HG03103 (cell line): ENCODE results near the gene FEZ2.

Experiments used
- ATAC-seq: cut with Tn5 transposase; IDR thresholded peaks from one replicate; pipeline ENCODE4 v1.9.1; 2021; ENCODE audit warnings: low read depth; ENCODE audit not compliant: unreplicated experiment

FEZ2 gene

DNA sequence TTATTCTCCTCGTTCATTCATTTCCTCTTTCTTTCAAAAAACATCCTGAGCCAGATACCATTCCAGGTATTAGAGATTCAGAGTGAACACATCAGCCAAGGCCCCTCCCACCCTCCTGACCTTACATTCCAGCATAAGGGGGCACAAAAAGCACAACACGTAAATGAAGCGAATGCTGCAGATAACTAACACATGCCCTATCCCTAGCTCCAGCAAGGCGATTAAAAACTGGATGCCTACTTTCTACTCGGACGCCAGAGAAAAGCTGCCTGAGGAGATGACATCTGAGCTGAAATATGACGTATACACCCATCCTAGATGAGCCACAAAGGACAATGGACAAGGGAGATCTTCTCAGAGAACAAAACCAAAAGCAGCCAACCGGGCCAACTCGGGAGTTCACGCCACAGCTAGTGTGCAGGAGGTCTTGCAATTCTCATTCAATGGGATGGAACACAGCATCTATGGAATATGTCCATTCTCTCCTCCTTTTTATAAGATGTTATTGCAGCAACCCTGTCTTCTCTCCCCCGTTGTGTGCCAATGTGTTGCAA is 33.5 kb downstream of the FEZ2 start:
- no peak for ATAC-seq

DNA sequence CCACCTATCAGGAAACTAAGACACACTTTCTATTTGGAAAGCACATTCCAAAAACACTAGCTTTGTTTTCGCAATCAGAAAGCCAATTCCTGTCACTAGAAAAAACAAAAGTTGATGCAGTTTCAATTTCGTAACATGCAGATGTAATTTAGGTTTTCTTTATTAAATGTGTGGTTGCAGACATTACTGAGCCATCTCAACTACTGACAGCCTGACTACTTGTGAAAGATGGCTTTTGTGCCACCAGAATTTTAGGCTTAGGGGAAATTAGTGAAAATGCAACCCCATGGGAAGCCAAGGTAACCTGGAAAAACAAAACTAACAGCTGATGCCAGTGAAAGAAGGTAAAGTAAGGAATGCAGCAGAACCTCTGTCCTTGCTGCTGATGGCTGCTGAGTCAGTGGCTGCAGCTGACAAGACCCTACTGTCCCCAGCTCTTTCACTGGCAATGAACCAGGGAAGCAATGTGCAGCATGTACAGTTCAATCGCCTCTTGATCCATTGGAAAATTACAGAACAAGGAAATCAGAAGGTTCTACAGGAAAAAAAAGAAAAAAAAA is 34.9 kb downstream of the FEZ2 start:
- no peak for ATAC-seq

GRCh38 chr2:36562240-36562639 is 35.7 kb downstream of the FEZ2 start:
- ATAC-seq = no peak

- no peak for ATAC-seq
Observed at GRCh38 chr2:36561237-36561944, 36.6 kb downstream of the FEZ2 start.

DNA sequence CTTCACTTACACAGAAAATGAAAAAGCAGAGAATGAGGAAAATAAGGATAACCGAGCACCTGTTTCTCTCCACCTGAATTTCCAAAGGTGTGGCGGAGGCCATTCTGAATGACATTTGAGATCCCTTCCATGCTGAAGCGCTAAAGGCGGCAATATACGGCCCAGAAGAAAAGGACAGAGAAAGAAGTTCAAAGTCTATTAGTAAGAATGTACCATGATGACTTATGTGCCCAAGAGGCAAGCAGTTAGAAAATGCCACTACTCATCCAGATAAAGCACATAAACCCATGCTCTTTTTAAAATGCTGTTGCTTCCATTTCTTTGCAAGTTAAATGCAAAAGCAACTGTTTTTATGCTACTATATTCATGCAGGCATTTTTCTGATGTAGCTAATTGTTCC is 37.2 kb downstream of the FEZ2 start:
- no peak for ATAC-seq

- no peak for ATAC-seq
Observed at GRCh38 chr2:36559221-36559942, 38.6 kb downstream of the FEZ2 start.

DNA sequence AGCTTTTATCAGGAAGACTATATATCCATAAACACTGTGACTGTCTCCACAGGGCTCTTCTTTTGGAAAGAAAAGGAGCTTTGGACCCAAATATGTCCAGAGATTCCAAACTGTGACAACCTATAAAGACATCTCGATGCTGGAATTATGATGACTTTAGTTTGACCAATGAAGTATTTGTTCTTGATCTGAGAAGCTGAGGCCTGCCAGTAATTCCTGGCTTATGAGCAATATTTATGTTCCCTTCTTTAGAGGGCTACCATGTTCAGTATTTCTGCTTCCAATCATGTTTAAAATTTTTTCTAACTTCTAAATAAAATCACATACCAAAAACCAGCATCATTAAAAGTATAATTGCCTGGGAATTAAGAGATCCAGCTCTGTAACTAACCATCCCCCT is 41.1 kb downstream of the FEZ2 start:
- ATAC-seq = no peak

GRCh38 chr2:36555789-36556188 is 42.2 kb downstream of the FEZ2 start:
- ATAC-seq = no peak

DNA sequence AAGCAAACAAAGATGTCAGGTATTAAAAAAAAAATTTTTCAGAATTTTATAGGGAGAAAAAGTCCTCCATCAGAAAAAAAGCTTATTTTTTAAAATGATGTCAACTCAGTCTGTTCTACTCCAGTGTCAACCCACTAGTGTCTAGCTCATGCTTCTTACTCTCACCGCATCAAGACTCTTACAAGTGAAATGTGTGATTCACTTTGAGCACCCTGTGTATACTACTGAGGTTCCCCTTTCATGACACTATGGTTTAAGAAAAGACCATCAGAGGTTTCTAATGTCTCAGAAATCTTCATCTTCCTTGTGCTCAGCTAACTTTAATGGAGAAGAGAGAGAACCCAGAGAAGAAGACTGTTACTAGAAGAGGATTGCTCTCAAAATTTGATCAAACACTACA is 43.4 kb downstream of the FEZ2 start:
- ATAC-seq = no peak

DNA sequence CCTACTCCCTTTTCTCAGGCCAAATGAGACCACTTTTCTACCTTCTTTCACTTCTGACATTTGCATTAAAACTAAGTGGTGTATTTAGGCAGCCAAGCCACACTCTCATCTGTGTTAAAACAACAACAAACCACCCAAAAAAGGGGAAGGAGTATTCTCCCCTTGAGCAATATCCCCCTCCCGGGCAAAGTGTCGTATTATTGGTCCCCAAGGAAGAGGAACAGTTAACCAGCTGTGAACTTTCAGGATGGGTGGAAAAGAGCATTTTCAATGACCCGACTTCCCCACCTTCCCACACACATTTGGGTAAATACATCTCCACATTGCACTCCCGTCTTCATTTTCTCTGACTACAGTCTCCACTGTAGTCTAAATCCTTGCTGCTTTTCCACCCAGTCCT is 44.3 kb downstream of the FEZ2 start:
- ATAC-seq = no peak

- ATAC-seq = no peak
Observed at GRCh38 chr2:36550006-36550405, 48.0 kb downstream of the FEZ2 start.

DNA sequence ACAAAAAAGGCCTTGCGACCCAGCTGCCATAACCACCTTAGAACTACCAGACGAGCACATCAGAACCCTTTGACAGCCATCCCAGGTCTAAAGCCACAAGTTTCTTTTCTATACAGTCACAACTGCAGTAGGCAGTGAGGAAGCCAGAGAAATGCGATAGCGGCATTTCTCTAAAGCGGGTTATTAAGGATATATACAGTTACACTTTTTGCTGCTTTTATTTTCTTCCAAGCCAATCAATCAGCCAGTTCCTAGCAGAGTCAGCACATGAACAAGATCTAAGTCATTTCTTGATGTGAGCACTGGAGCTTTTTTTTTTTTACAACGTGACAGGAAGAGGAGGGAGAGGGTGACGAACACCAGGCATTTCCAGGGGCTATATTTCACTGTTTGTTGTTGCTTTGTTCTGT is 48.8 kb downstream of the FEZ2 start:
- no peak for ATAC-seq

DNA sequence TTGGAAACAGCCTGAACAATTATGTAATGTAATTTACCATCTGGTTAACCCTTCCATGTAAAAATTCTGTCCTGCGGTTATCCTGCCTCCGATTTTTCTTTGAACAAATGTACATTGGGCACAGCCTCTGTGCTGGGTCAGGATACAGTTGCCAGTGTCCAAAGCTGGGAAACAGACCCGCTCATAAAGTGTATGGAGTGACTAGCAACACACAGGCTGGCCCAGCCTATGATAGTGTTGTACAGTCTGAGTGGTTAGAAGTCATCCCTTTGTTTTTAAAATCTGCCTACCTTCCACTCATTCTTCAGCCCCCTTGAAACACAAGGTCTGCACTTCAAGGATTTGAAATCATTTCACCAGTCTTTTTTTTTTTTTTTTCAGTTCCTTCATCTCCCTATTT is 50.1 kb downstream of the FEZ2 start:
- no peak for ATAC-seq

- no peak for ATAC-seq
Observed at GRCh38 chr2:36545871-36546416, 52.0 kb downstream of the FEZ2 start.

- no peak for ATAC-seq
Observed at GRCh38 chr2:36544638-36545338, 53.2 kb downstream of the FEZ2 start.

DNA sequence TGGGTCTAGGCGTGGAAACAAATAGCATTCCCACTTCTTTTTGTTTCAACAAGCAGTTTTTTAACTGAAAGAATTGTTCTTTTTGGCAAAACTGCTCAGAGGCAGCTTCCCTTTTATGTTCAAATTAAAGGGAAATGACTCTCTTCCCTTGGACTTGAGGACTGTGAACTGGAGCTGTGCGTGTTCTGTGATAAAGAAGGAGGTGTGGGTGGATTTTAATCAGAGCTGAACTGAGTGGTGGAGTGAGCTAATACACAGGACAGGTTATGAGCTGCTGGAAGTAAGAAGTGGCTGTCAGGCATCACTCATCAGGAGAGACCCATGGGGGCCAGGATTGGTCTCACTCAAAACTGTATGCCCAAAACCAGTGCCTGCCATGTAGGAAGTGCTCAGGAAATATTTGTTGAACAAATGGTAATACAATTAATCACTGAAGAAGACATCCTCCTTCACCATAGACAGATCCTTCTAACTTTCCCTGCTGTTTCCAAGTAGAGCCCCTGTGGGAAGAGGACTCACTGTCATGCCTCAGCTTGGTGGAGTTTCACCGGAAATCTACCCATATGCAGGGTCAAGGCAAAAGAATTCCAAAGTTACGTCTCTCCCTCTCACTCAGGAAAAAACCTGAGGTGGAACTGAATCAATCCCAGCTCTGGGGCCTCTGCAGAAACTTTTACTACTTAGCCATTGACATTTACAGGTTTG is 55.9 kb downstream of the FEZ2 start:
- no peak for ATAC-seq

- no peak for ATAC-seq
Observed at GRCh38 chr2:36540986-36541754, 56.8 kb downstream of the FEZ2 start.

DNA sequence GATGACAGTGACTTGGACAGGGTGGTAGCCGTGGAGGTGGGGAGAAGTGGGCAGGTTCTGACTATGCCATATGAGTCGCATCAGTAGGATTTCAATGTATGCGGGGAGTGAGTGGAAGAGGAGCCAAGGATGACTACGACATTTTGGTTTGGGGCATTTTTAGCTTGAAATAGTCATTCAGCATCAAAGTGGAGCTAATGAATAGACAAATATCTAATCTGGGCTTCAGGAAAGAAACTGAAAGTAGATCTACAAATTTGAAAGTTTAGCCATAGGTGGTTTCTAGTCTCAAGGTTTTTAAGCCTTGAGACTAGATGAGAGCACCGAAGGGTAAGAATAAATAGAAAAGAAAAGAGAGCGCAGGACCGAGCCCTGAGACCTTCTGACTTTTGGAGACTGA is 58.3 kb downstream of the FEZ2 start:
- ATAC-seq = no peak

GRCh38 chr2:36538335-36538734 is 59.6 kb downstream of the FEZ2 start:
- ATAC-seq = no peak
